PC-3 (cell line): ENCODE results near the gene ZNF771. TPM values are rescaled to one million over a fixed set of nuclear protein-coding genes. Genes with fewer than 3 reads are reported as not detected.

ENCODE experiments used
- ATAC-seq: fragments of 200-7000 bp; cut with Tn5 transposase; 2 replicates; pipeline ENCODE4 v1.9.1; 2020; ENCODE audit warnings: mild to moderate bottlenecking, moderate library complexity
- BruUV-seq: library from RNA; stranded (reverse); fragments of 400-500 nt; replicated peaks from 2 replicates; lab custom pipeline; 2021; lab: Mats Ljungman, UMichigan
- CTCF ChIA-PET: fragments of 300-600 bp; sonication (Branson Sonifier 250); formaldehyde crosslinking; loops from one replicate; lab custom pipeline; 2022; ENCODE audit warnings: antibody characterized with exemption; lab: Charles Lee
- POLR2A ChIA-PET: fragments of 300-600 bp; sonication (Branson Sonifier 250); formaldehyde crosslinking; loops from one replicate; lab custom pipeline; 2022; ENCODE audit warnings: antibody characterized with exemption; ENCODE audit not compliant: unreplicated experiment; lab: Charles Lee
- DNase-seq: peaks from one replicate; pipeline ENCODE4 v3.0.0-alpha.2; 2015
- H2AFZ ChIP-seq: fragments of 300-600 bp; sonication (generic); 2 replicates; pipeline ENCODE4 v1.6.0; 2016; ENCODE audit warnings: antibody characterized with exemption, low read length
- H3F3A ChIP-seq: fragments of 300-600 bp; sonication (generic); one replicate; pipeline ENCODE4 v1.6.0; 2017; ENCODE audit warnings: antibody characterized with exemption, low read length, control low read depth, mild to moderate bottlenecking; ENCODE audit not compliant: unreplicated experiment
- H3K27ac ChIP-seq: fragments of 300-600 bp; sonication (generic); 2 replicates; pipeline ENCODE4 v1.5.1; 2016; ENCODE audit warnings: mild to moderate bottlenecking, low read length
- H3K27me3 ChIP-seq: fragments of 300-600 bp; sonication (generic); 2 replicates; pipeline ENCODE4 v1.6.1; 2016; ENCODE audit warnings: low read length, mixed read lengths
- H3K36me3 ChIP-seq: fragments of 300-600 bp; sonication (generic); 2 replicates; pipeline ENCODE4 v1.6.1; 2016; ENCODE audit warnings: low read depth, mixed run types, low read length, mixed read lengths
- H3K4me1 ChIP-seq: fragments of 300-600 bp; sonication (generic); 2 replicates; pipeline ENCODE4 v1.5.1; 2016; ENCODE audit warnings: low read length; ENCODE audit not compliant: insufficient read depth
- H3K4me2 ChIP-seq: fragments of 300-600 bp; sonication (generic); 2 replicates; pipeline ENCODE4 v1.6.0; 2016; ENCODE audit warnings: low read length
- H3K4me3 ChIP-seq: fragments of 300-600 bp; sonication (generic); 2 replicates; pipeline ENCODE4 v1.5.1; 2016; ENCODE audit warnings: mild to moderate bottlenecking, low read length, mixed read lengths
- H3K79me2 ChIP-seq: fragments of 300-600 bp; sonication (generic); 2 replicates; pipeline ENCODE4 v1.6.1; 2017; ENCODE audit warnings: low read length, mixed read lengths
- H3K9ac ChIP-seq: fragments of 300-600 bp; sonication (generic); 2 replicates; pipeline ENCODE4 v1.6.0; 2016; ENCODE audit warnings: mild to moderate bottlenecking, low read length
- H3K9me2 ChIP-seq: fragments of 300-600 bp; sonication (generic); replicated peaks from 2 replicates; pipeline ENCODE4 v1.6.1; 2016; ENCODE audit warnings: mixed run types, low read length, mixed read lengths
- H3K9me3 ChIP-seq: fragments of 300-600 bp; sonication (generic); 2 replicates; pipeline ENCODE4 v1.6.1; 2016; ENCODE audit warnings: low read length, mixed read lengths
- H4K20me1 ChIP-seq: fragments of 300-600 bp; sonication (generic); 2 replicates; pipeline ENCODE4 v1.6.1; 2016; ENCODE audit warnings: low read length, mixed read lengths
- CTCF ChIP-seq: fragments of 300-600 bp; sonication (generic); conservative IDR thresholded peaks from 2 replicates; pipeline ENCODE4 v1.5.1; 2017; ENCODE audit warnings: antibody characterized with exemption, low read depth, mild to moderate bottlenecking, low read length
- EZH2 ChIP-seq: fragments of 300-600 bp; sonication (generic); IDR thresholded peaks from one replicate; pipeline ENCODE4 v1.6.1; 2017; ENCODE audit warnings: antibody characterized with exemption, mild to moderate bottlenecking, low read length; ENCODE audit not compliant: unreplicated experiment
- EZH2phosphoT487 ChIP-seq: fragments of 300-600 bp; sonication (generic); IDR thresholded peaks from 2 replicates; pipeline ENCODE4 v1.6.1; 2018; ENCODE audit warnings: mild to moderate bottlenecking, antibody characterized with exemption, low read length, borderline replicate concordance
- intact Hi-C: fragments of 100-400 bp; cut with micrococcal nuclease; formaldehyde crosslinking; loops from 2 replicates; pipeline ENCODE4 v1.9.0; 2023
- total RNA-seq: library from RNA; depleted of rRNA; stranded (reverse); fragments of >200 nt; gene quantifications from 2 replicates; pipeline ENCODE4 v1.2.3, GENCODE V29; 2014

The ZNF771 gene
- total RNA-seq, 1 experiment from 2014 or later, result 3.6 TPM

- H3K4me3 ChIP-seq, result peak overlapping the region; percentile 83
- no peaks in the 10 kb centered on the region for H3K27me3 ChIP-seq
- peak overlapping the region; percentile 91 for H3K9ac ChIP-seq
- TF ChIP-seq CTCF (no peak), EZH2 (no peak), EZH2phosphoT487 (no peak)
- H3K4me2 ChIP-seq, result peak overlapping the region; percentile 98
- peaks cover 20% of the 10 kb centered on the region for H3K79me2 ChIP-seq
- 0 out of 2 replicates have a peak, but pooled peaks cover 4% of the 10 kb centered on the region for H3K4me1 ChIP-seq
- ATAC-seq, result no peak
- H3F3A ChIP-seq, result no peaks in the 10 kb centered on the region
- H3K9me3 ChIP-seq, result no peaks in the 10 kb centered on the region
- peak overlapping the region; percentile 73 for H3K27ac ChIP-seq
- no peaks in the 10 kb centered on the region for H3K9me2 ChIP-seq
- H3K36me3 ChIP-seq, result no peaks in the 10 kb centered on the region
- intact Hi-C loops, result no loop called here
- ChIA-PET CTCF (no interaction called here), POLR2A (no interaction called here)
- DNase-seq, result peak; percentile 9
- H4K20me1 ChIP-seq, result no peaks in the 10 kb centered on the region
- no TSS peak for BruUV-seq
- peak overlapping the region; percentile 98 for H2AFZ ChIP-seq
These were observed 7.8 kb upstream of the ZNF771 start for GRCh38 chr16:30399435-30400186.

GRCh38 chr16:30401768-30402425 lies 5.5 kb upstream of the ZNF771 start:
- Histone ChIP-seq H3K4me2 (no peak overlapping the region), H3K4me3 (no peak overlapping the region), H3K27me3 (no peaks in the 10 kb centered on the region), H3K36me3 (no peaks in the 10 kb centered on the region), H3F3A (no peaks in the 10 kb centered on the region), H3K9ac (no peak overlapping the region), H3K9me3 (no peaks in the 10 kb centered on the region), H4K20me1 (no peaks in the 10 kb centered on the region), H3K27ac (no peak overlapping the region), H3K4me1 (peaks cover 7% of the 10 kb centered on the region; the same call in 1 of the 2 replicates), H3K79me2 (peaks cover 8% of the 10 kb centered on the region), H3K9me2 (no peaks in the 10 kb centered on the region), H2AFZ (no peak overlapping the region)
- ATAC-seq, result no peak
- TF ChIP-seq EZH2phosphoT487 (no peak), EZH2 (no peak), CTCF (no peak)
- CTCF ChIA-PET, result no interaction called here
- DNase-seq, result no peak
- intact Hi-C loops, result no loop called here
- no TSS peak for BruUV-seq
- POLR2A ChIA-PET, result no interaction called here
